Measurements from ENCODE around the gene NDUFA13.
"Not testable (repeated sequence)": the region's sequence is repeated elsewhere in the genome, so short reads cannot be mapped to it uniquely, and the experiment has no call there.

NDUFA13 gene

GRCh38 chr19:19515642-19516519 lies at the start of gene NDUFA13:
Gene NDUFA13, plus strand, starts transcription at chr19:19516225. Its CDS starts 14 bp downstream, at chr19:19516239.
- DNase-seq, result peak; percentile 42

GRCh38 chr19:19468424-19469050 lies 47.5 kb upstream of the NDUFA13 start:
- DNase-seq, result no peak

GRCh38 chr19:19470579-19470978 lies 45.4 kb upstream of the NDUFA13 start:
- DNase-seq, result no peak

DNA sequence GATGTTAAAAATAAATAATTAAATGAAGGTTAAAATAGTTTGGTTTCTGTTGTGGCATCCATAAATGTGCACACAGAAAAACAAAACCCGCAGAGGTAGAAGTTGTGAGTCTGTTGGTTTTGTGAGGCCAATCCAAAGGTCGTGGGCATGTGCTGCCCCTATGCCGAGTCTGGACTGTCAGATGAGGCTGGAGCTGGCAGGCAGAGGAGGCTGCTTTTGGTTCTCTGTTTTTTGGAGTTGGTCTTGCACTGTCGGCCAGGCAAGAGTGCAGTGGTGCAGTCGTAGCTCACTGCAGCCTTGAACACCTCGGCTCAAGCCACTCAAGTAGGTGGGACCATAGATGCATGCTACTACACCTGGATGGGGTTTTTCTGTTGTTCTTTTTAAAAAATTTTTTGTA lies 44.3 kb upstream of the NDUFA13 start:
- DNase-seq, result no peak

- not testable (repeated sequence) for DNase-seq
These were observed 43.9 kb upstream of the NDUFA13 start for GRCh38 chr19:19472106-19472505.

- DNase-seq, result no peak
These were observed 40.8 kb upstream of the NDUFA13 start for GRCh38 chr19:19475015-19475765.

- DNase-seq, result no peak
These were observed 39.9 kb upstream of the NDUFA13 start for GRCh38 chr19:19475849-19476828.

- no peak for DNase-seq
These were observed 38.2 kb upstream of the NDUFA13 start for GRCh38 chr19:19477705-19478383.

DNA sequence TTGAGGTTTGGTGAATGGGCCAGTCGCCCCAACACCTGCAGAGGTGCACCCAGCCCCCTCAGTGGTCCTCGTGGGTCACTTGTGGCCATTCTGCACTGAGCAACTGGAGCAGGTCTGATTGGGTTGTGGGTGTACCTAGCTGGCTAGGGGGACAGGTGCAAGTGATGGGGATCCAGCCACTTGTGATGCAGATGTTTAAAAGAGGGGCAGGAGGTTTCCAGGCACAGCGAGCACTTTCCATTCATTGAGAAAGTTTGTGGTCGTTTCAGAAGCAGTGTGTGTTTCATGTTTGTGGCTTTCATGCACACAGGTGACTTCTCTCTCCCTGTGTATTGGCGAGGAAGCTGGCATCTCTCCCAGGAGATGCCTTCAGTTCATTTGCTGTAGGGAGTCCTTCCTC lies 35.3 kb upstream of the NDUFA13 start:
- DNase-seq, result no peak

DNA sequence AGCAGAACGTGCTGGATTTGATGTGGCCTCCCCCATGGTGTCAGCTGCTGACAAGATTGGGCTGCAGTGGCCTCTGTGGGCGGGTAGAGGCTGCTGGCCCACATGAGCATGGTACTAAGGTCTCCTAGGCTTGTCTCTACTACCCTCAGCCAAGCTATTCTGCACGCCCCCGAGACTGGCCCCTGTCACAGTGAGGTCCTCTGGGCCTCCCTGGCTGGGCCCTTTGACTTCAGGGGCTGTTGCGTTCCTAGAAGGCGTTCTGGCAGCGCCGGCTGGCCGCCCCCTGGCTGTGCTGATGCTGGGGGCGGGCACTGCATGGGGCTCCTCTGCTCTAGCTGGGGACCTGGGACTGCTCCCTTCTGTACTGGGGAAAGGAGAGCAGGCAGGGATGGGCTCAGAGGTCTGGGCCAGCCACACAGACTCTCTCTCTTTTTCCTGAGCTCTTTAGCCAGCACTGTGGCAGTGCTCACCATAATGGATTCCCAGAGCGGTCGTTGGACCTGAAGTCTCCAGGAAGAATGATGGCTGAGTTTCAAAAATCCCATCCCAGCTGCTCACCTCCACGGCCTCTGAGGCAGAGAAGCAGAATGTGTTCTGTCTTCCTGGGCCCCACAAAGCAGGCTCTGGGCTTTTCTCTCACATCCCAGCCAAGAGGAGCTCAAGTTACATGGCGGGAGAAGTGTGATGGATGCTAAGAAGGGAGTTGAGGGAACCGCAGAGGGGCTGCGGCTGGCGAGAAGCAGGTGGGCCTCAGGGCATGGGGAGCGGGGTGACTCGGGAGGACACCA lies 33.0 kb upstream of the NDUFA13 start:
- no peak for DNase-seq

DNA sequence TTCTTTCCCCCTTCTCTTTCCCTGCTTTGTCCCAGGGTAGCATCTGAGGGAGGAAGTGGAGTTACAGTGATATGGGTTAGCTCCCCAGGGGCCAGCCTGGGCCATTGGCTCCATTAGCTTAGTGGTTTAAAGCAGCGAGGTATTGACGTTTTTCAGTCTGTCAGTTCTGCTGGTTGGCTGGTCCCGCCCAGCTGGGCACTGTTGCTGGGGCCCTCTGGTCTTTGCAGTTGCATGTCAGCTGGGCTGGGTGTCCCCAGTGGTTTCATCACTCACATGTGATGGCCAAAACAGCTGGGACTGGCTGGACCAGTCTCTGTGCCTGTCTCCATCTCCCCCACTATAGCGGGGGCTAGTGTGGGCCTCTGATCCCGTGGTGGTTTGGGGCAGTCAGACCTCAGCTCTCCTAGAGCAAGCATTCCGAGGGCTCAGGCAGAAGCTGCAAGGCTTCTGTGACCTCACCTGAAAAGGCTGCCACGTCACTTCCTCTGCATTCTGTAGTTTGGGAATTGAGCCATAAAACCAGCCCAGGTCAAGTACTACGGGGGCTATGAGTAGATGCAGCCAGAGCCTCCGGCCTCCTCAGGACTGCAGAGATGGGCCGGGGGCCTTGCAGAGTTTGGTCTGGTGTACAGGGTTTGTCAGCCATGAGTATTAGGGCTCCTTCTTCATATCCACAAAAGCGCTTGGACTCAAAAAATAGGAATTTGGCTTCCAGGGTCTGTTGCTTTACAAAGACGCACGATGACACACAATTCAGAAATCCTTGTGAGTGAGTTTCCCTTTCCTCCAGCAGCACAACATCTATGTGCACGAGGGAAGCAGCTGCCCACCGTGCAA lies 30.6 kb upstream of the NDUFA13 start:
- no peak for DNase-seq

GRCh38 chr19:19485998-19486290 lies 30.1 kb upstream of the NDUFA13 start:
- DNase-seq, result no peak

DNA sequence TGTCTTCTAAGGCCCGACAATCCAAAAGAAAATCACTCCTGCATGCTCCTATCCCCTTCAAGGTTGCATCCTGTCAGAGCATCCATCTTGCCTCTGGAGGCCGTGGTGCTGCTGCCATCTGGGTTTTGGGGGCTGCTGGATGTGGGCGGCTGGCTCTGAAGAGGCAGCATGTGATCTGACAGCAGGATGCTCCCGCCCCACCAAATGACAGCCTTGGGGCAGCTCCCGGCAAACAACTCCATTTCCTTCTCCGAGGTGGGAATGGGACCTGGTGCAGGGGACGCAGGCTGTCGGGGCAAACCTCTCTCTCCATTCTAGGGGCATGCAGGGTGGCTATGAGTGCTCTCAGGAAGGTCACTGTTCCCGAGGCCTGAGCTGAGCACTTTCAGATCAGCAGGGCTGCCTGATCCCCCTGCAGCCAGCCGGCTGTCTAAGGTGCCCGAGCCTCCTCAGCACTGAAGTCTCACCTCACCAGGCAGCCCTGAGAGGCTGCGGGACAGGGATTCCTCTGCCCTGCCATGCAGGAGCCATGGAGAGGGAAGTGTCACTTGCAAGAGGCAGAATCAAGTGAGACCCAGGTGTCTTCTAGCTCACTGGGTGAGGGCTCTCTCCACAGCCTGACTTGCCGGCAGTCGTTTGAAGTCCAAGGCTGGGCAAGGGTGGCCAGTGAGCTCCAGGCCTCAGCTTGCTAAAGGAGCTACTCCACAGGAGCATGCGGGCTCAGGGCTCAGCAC lies 29.5 kb upstream of the NDUFA13 start:
- no peak for DNase-seq

- no peak for DNase-seq
These were observed 28.7 kb upstream of the NDUFA13 start for GRCh38 chr19:19487077-19487949.

DNA sequence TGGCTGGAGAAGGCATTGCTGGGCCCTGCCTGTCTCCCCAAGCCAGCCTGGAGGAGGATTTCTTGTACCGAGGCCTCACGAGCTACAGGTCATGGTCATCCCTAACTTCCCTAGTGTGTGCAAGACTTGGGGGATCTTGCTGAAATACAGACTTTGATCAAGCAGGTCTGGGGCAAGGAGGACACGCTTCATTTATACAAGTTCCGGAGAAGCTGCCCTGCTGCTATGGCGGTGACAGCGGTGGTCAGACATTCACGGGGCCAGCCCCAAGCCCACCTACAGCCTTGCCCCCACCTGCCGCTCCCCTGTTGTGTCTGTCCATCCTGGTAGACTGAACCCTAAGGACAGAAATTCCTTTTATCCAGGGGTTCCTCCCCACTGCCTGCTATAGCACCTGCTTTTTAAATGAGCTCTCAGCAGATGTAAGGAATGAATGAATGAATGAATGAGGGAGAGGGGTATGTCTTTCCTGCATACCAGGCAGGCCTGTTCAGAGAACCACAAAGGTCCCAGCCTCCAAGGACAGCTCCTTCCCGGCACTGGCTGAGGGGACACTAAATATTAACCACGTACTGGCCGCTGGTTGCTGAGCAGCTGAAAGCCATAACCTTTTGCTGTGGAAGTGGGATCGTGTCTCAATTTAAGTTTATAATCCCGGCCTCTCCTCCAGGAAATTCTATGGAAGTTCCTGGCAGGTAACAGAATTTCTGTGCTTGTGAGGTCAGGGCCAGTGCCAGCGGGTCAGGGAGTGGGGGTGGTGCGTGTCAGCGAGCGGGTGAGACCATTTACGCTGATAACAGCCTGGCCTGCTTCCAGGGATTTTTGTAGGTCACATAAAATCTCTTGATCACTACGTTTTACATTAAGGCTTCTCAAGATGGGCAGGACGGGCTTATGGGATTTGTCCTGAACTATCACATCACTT lies 27.8 kb upstream of the NDUFA13 start:
- DNase-seq, result no peak

DNA sequence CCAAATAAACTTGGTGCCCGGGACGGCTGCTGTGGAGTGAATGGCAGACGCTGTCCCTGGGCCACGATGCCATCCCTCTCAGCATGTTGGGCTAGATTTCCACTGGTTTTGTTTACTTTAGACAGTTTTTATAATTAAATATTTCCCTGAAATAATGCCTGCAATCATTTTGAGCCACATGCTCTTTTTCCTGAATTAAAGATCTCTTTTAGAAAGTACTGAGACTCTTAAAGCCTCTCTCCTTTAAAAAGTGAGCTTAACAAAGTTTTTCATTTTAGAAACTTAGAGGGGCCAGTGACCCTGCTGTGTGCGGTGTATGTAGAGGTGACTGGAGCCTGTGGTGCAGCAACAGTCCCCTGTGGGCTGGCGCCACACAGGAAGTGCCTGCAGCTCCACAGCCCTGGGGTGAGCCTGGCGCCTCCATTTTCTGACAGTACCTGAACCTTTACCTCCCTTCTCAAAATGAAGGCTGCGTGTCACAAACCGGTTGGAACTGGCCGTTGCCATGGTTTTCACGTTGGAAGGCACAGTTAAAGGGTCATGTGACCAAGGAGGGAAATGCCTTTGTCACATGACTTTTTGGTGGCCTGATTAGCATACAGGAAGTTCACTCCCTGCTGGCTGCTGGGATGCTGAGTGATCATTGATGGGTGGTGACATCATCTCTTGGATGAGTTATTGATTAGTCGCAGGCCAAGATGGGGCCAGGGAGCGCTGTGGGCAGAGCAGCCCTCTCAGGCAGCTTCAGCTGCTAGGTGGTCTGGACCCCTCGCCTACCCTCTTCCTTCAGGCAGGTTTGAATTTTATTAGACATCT lies 26.9 kb upstream of the NDUFA13 start:
- DNase-seq, result no peak
